Central memory CD8-positive, alpha-beta T cell (primary cell): Measurements from ENCODE around the gene TBX10.

Experiments
- ATAC-seq: fragments of 150-1000 bp; cut with Tn5 transposase; replicated peaks from 2 replicates; pipeline ENCODE4 v1.10.0; 2022; ENCODE audit warnings: mild to moderate bottlenecking, moderate FRiP score, moderate number of reproducible peaks; ENCODE audit not compliant: poor library complexity, severe bottlenecking; ENCODE audit errors: extremely low read depth
- DNase-seq, 2 donors: peaks; one replicate each; pipeline ENCODE4 v3.0.0; 2021; ENCODE audit warnings: low spot score in 2 of 2
- H3K27ac Mint-ChIP-seq: one replicate; pipeline ENCODE4 v1.8.0; 2022; ENCODE audit warnings: low read depth, mild to moderate bottlenecking, moderate library complexity, mixed read lengths
- H3K27me3 Mint-ChIP-seq: one replicate; pipeline ENCODE4 v1.8.0; 2022; ENCODE audit warnings: mixed read lengths
- H3K36me3 Mint-ChIP-seq: one replicate; pipeline ENCODE4 v1.8.0; 2022; ENCODE audit warnings: mild to moderate bottlenecking, moderate library complexity, mixed read lengths; ENCODE audit not compliant: insufficient read depth
- H3K4me1 Mint-ChIP-seq: one replicate; pipeline ENCODE4 v1.8.0; 2022; ENCODE audit warnings: mixed read lengths
- H3K4me3 Mint-ChIP-seq: one replicate; pipeline ENCODE4 v1.8.0; 2022; ENCODE audit warnings: mild to moderate bottlenecking, moderate library complexity, mixed read lengths
- H3K9me3 Mint-ChIP-seq: one replicate; pipeline ENCODE4 v1.8.0; 2022; ENCODE audit warnings: mixed read lengths

TBX10 gene

DNA sequence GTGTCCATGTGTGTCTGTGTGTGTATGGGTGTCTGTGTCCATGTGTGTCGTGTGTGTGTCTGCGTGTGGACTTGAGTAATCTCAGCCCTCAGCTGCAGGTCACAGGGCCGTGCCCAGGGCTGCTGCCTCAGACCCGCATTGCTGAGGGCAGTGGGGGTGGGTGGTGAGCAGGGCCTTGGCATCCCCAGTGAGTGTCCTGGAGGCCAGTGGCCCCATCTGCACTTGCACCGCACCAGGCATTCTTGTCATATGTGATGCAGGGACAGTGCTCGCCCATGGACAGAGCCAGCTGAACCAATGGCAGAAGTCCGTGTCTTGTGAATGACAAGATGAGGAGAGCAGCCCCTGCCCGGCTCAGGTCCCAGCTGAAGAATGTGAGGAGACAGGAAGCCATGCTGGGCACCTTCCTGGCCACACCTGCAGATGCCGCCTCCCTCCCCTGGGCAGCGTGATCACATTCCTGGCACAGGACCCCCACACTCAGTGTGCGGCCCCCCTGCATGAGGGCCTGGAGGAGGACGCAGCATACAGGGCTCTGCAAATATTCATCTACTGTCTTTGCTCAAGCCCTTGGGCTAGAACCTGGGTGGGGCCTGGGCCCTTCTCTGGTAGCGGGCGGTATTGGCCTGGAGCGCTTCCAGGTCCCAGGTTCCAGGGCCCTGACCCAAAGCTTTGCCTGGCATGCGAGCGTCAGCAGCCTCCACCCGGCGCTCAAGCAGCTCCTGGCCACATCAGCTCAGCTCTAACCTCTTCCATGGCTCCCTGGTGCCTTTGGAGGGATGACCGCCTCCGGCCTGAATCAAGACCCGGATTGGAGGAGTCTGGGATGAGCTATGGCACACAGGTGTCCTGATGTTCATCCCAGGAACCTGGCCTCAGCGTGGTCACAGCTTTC, 31.0 kb upstream of the TBX10 start:
- peaks cover 17% of the 10 kb centered on the region for H3K27me3 Mint-ChIP-seq
- ATAC-seq (no peak), DNase-seq (no peak)
- no peaks in the 10 kb centered on the region for H3K9me3 Mint-ChIP-seq
- no peaks in the 10 kb centered on the region for H3K36me3 Mint-ChIP-seq
- no peak overlapping the region for H3K27ac Mint-ChIP-seq
- H3K4me1 Mint-ChIP-seq = no peaks in the 10 kb centered on the region
- no peak overlapping the region for H3K4me3 Mint-ChIP-seq

- H3K27me3 Mint-ChIP-seq = no peaks in the 10 kb centered on the region
- no peaks in the 10 kb centered on the region for H3K36me3 Mint-ChIP-seq
- no peak for ATAC-seq
- no peak overlapping the region for H3K4me3 Mint-ChIP-seq
- DNase-seq = no peak
- no peak overlapping the region for H3K27ac Mint-ChIP-seq
- no peaks in the 10 kb centered on the region for H3K4me1 Mint-ChIP-seq
- H3K9me3 Mint-ChIP-seq = no peaks in the 10 kb centered on the region
Observed at GRCh38 chr11:67668192-67668551, 28.6 kb upstream of the TBX10 start.

- no peaks in the 10 kb centered on the region for H3K9me3 Mint-ChIP-seq
- DNase-seq (no peak), ATAC-seq (no peak)
- no peak overlapping the region for H3K27ac Mint-ChIP-seq
- no peaks in the 10 kb centered on the region for H3K27me3 Mint-ChIP-seq
- H3K36me3 Mint-ChIP-seq = no peaks in the 10 kb centered on the region
- H3K4me3 Mint-ChIP-seq = no peak overlapping the region
- no peaks in the 10 kb centered on the region for H3K4me1 Mint-ChIP-seq
Observed at GRCh38 chr11:67667490-67668191, 28.1 kb upstream of the TBX10 start.

DNA sequence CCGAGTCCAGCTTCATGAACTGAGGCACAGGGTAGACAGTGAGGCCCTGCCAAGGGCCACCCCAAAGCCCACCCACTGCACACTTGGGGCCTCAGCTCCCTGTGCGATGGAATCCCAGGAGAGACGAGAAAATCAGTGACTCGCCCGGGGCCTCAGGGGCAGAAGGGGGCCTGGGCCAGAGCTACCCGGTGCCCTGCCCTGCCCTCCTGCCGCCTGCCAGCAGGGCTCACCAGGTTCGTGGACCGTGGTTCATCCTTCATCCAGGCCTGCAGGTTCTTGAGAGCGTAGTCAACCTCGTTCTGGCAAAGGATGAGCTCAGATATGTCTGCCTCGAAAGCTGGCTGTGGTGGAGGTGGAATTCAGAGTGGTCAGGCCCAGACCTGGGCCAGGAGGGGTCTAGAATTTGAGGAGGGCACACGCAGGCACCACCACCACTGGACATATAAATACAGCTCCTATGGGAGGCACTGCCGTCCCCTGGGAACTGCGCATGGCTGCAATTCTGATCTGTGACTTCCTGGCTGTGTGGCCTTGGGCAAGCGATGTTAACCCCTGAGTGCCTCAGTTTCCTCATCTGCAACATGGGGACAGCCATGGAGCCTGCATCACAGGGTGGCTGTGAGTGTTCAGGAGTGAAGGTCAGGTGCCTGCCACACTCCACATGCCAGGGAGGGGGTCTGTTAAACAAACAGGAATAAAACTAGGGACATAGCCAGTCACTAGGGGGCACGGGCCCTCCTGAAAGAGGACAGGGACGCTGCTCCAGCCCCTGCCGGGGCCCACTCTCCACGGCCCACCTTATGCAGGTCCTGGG, 27.3 kb upstream of the TBX10 start:
- Mint-ChIP-seq H3K4me3 (no peak overlapping the region), H3K27me3 (no peaks in the 10 kb centered on the region), H3K4me1 (no peaks in the 10 kb centered on the region), H3K27ac (no peak overlapping the region), H3K36me3 (no peaks in the 10 kb centered on the region), H3K9me3 (no peaks in the 10 kb centered on the region)
- ATAC-seq (no peak), DNase-seq (no peak)

GRCh38 chr11:67666303-67666645, 26.7 kb upstream of the TBX10 start:
- Mint-ChIP-seq H3K27me3 (no peaks in the 10 kb centered on the region), H3K9me3 (no peaks in the 10 kb centered on the region), H3K4me3 (no peak overlapping the region), H3K36me3 (no peaks in the 10 kb centered on the region), H3K4me1 (no peaks in the 10 kb centered on the region), H3K27ac (no peak overlapping the region)
- no peak for ATAC-seq
- no peak for DNase-seq

- Mint-ChIP-seq H3K27me3 (no peaks in the 10 kb centered on the region), H3K36me3 (no peaks in the 10 kb centered on the region), H3K4me1 (no peaks in the 10 kb centered on the region), H3K27ac (no peak overlapping the region), H3K4me3 (no peak overlapping the region), H3K9me3 (no peaks in the 10 kb centered on the region)
- DNase-seq (no peak), ATAC-seq (no peak)
Observed at GRCh38 chr11:67665541-67666302, 26.2 kb upstream of the TBX10 start.

- no peak for ATAC-seq
- DNase-seq = no peak
- Mint-ChIP-seq H3K9me3 (no peaks in the 10 kb centered on the region), H3K36me3 (no peaks in the 10 kb centered on the region), H3K4me3 (no peak overlapping the region), H3K4me1 (no peaks in the 10 kb centered on the region), H3K27ac (no peak overlapping the region), H3K27me3 (no peaks in the 10 kb centered on the region)
Observed at GRCh38 chr11:67664696-67665540, 25.4 kb upstream of the TBX10 start.

DNA sequence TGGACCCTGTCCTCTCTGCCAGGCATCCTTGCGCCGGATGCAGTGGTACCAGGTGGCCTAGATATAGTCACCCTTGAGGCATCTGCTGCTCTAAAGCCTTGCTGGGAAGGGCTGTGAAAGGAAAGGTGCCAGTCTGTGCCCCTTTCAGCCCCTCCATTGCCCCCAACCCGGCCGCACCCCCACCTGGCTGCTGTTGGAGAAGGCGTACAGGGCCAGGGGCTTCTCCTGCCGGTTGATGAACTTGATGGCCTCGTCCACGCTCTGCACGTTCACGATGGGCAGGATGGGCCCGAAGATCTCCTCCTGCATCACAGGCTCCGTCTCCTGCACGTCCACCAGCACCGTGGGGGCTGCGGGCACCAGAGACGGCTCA, 24.6 kb upstream of the TBX10 start:
- H3K27me3 Mint-ChIP-seq = no peaks in the 10 kb centered on the region
- H3K4me3 Mint-ChIP-seq = no peak overlapping the region
- DNase-seq = no peak
- peaks cover 2% of the 10 kb centered on the region for H3K4me1 Mint-ChIP-seq
- H3K9me3 Mint-ChIP-seq = no peaks in the 10 kb centered on the region
- no peak for ATAC-seq
- H3K36me3 Mint-ChIP-seq = no peaks in the 10 kb centered on the region
- no peak overlapping the region for H3K27ac Mint-ChIP-seq

DNA sequence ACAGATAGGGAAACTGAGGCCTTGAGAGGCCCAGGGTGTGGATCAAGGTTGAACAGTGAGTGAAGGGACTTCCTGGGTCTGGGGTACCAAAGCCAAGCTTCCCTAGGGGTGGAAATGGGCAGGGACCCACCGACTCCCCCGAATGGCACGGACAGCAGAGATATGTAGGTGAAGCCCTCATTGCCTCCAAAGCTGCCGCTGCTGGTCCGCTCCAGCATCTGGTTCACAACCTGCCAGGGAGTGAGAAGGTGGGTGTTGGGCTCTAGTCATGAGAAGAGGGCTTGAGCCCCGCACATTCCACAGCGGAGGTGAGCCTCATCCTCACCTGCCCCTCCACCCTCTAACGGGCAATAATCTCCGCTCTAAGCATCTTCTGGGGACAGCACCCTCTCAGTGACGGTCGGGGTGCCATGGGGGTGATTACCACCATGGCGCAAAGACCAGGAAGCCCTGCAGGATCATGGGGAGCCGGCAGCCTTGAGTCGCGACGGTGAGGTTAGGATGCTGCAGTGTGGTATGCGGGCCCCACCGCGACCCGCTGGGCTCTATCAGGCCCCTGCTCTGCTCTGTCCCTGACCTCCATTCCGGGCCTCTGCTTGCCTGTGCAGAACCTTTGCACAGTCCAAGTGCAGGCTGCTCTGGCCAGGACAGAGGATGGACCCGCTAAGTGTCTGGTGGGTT, 24.1 kb upstream of the TBX10 start:
- ATAC-seq (no peak), DNase-seq (no peak)
- Mint-ChIP-seq H3K9me3 (no peaks in the 10 kb centered on the region), H3K4me3 (no peak overlapping the region), H3K36me3 (peaks cover 1% of the 10 kb centered on the region), H3K27me3 (no peaks in the 10 kb centered on the region), H3K27ac (no peak overlapping the region), H3K4me1 (peaks cover 7% of the 10 kb centered on the region)

DNA sequence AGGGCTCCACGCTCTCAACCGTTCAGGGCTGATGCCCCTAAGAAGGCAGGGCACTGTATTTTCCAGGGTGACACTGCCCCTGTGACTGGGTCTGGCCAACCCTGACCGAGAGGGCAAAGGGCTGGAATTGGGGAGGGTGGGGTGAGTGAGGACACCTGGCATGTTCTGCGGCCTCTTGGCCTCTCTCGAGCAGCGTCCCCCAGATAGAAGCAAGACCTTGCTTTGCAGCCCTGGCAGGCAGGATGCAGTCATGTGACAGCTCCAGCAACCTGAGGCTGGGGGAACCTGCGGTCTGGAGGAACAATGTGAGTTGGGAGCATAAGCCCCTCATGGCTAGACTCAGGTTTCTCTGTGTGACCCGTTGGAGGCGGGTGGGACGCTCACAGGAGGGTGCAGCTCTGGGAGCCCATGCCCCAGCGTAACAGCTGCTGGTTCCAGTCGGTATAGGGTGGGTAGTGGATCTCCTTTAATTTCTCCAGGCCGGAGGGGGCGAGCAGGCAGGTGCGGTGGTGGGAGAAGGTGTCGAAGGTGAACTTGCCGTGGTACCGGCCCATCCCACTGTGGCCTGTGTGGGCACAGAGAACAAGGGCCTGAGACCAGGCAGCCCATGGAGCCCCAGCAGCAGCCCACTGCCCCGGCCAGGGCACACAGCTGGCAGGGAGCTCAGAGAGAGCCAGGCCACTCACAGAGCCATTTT, 23.4 kb upstream of the TBX10 start:
- Mint-ChIP-seq H3K27me3 (no peaks in the 10 kb centered on the region), H3K27ac (no peak overlapping the region), H3K9me3 (no peaks in the 10 kb centered on the region), H3K36me3 (peaks cover 3% of the 10 kb centered on the region), H3K4me1 (peaks cover 7% of the 10 kb centered on the region), H3K4me3 (no peak overlapping the region)
- ATAC-seq (no peak), DNase-seq (no peak)
